ENCODE measurements around the gene RGS6.

- TF ChIP-seq POLR2AphosphoS5 (IDR thresholded peaks at IDR 0.05) (no peak), CTCF (IDR thresholded peaks at IDR 0.05) (no peak), POLR2A (IDR thresholded peaks at IDR 0.05; ENCODE audit: low read depth) (no peak), EP300 (IDR thresholded peaks at IDR 0.05) (no peak)
Observed at GRCh38 chr14:72552236-72552635, 620.0 kb downstream of the RGS6 start.
